WTC11 (cell line): Measurements from ENCODE around the gene ZNF236. TPM values are rescaled to one million over a fixed set of nuclear protein-coding genes. Genes with fewer than 3 reads are reported as not detected.
A peak's percentile ranks its signal among the peaks of the same experiment; 100 is the strongest.

Source experiments
- ATAC-seq: fragments of 200-7000 bp; cut with Tn5 transposase; 2 replicates; pipeline ENCODE4 v1.10.0; 2021; ENCODE audit warnings: mild to moderate bottlenecking, moderate library complexity
- CTCF ChIA-PET: fragments of 300-600 bp; sonication (Branson Sonifier 250); formaldehyde crosslinking; loops from one replicate; lab custom pipeline; 2021; ENCODE audit warnings: antibody characterized with exemption; lab: Charles Lee
- POLR2A ChIA-PET: fragments of 350-600 bp; sonication (Branson Sonifier 250); formaldehyde crosslinking; loops from one replicate; lab custom pipeline; 2021; ENCODE audit warnings: antibody characterized with exemption; lab: Charles Lee
- DNase-seq: peaks from one replicate; pipeline ENCODE4 v3.0.0; 2021; ENCODE audit warnings: low spot score
- H3K27ac Mint-ChIP-seq: 2 replicates; pipeline ENCODE4 v1.8.0; 2021; ENCODE audit warnings: mixed read lengths
- H3K27me3 Mint-ChIP-seq: 2 replicates; pipeline ENCODE4 v1.8.0; 2021; ENCODE audit warnings: low read depth, mild to moderate bottlenecking, moderate library complexity, mixed read lengths
- H3K36me3 Mint-ChIP-seq: 2 replicates; pipeline ENCODE4 v1.8.0; 2021; ENCODE audit warnings: mixed read lengths
- H3K4me1 Mint-ChIP-seq: 2 replicates; pipeline ENCODE4 v1.8.0; 2022; ENCODE audit warnings: mixed read lengths
- H3K4me3 Mint-ChIP-seq: 2 replicates; pipeline ENCODE4 v1.8.0; 2021; ENCODE audit warnings: mild to moderate bottlenecking, moderate library complexity, mixed read lengths
- H3K9me3 Mint-ChIP-seq: 2 replicates; pipeline ENCODE4 v1.8.0; 2021; ENCODE audit warnings: mixed read lengths
- CREB1 ChIP-seq: sonication (generic); formaldehyde crosslinking; IDR thresholded peaks from 2 replicates; pipeline ENCODE4 v1.8.0; 2023; ENCODE audit warnings: mild to moderate bottlenecking, missing genetic modification reagents
- CREM ChIP-seq: sonication (generic); formaldehyde crosslinking; IDR thresholded peaks from 2 replicates; pipeline ENCODE4 v1.8.1; 2022; ENCODE audit warnings: mild to moderate bottlenecking, missing genetic modification reagents, moderate library complexity
- FOXK1 ChIP-seq: sonication (generic); formaldehyde crosslinking; IDR thresholded peaks from 2 replicates; pipeline ENCODE4 v1.8.0; 2022; ENCODE audit warnings: mild to moderate bottlenecking, moderate library complexity, missing genetic modification reagents
- GRHL2 ChIP-seq: fragments of 250-450 bp; sonication (Bioruptor Pico); IDR thresholded peaks from 2 replicates; pipeline ENCODE4 v1.8.0; 2022; ENCODE audit warnings: mild to moderate bottlenecking, moderate library complexity; ENCODE audit not compliant: insufficient replicate concordance, severe bottlenecking
- IRF2 ChIP-seq: sonication (generic); formaldehyde crosslinking; IDR thresholded peaks from 2 replicates; pipeline ENCODE4 v1.8.0; 2022; ENCODE audit warnings: low read depth, missing genetic modification reagents, borderline replicate concordance
- KAT7 ChIP-seq: sonication (generic); formaldehyde crosslinking; IDR thresholded peaks from 2 replicates; pipeline ENCODE4 v1.8.1; 2023; ENCODE audit warnings: missing genetic modification reagents, mild to moderate bottlenecking, borderline replicate concordance
- NFATC4 ChIP-seq: fragments of 250-450 bp; sonication (Bioruptor Pico); IDR thresholded peaks from 2 replicates; pipeline ENCODE4 v1.9.0; 2021; ENCODE audit warnings: mild to moderate bottlenecking
- NFYB ChIP-seq: sonication (generic); formaldehyde crosslinking; conservative IDR thresholded peaks from 2 replicates; pipeline ENCODE4 v1.8.0; 2022; ENCODE audit warnings: low read depth, missing genetic modification reagents
- NR1H2 ChIP-seq: sonication (generic); formaldehyde crosslinking; IDR thresholded peaks from 2 replicates; pipeline ENCODE4 v1.9.0; 2021; ENCODE audit warnings: mild to moderate bottlenecking, moderate library complexity, missing genetic modification reagents
- OVOL2 ChIP-seq: fragments of 250-450 bp; sonication (Bioruptor Pico); IDR thresholded peaks from 2 replicates; pipeline ENCODE4 v1.9.0; 2021; ENCODE audit warnings: mild to moderate bottlenecking, borderline replicate concordance
- RELA ChIP-seq: sonication (generic); formaldehyde crosslinking; IDR thresholded peaks from 2 replicates; pipeline ENCODE4 v1.8.1; 2022; ENCODE audit warnings: missing genetic modification reagents, mild to moderate bottlenecking, borderline replicate concordance
- TCF7 ChIP-seq: sonication (generic); formaldehyde crosslinking; IDR thresholded peaks from 2 replicates; pipeline ENCODE4 v1.8.0; 2022; ENCODE audit warnings: mild to moderate bottlenecking, low read depth, missing genetic modification reagents, moderate library complexity
- TEAD4 ChIP-seq: sonication (generic); formaldehyde crosslinking; IDR thresholded peaks from 2 replicates; pipeline ENCODE4 v1.8.0; 2022; ENCODE audit warnings: mild to moderate bottlenecking, missing genetic modification reagents
- TP53 ChIP-seq: sonication (generic); formaldehyde crosslinking; IDR thresholded peaks from 2 replicates; pipeline ENCODE4 v1.8.1; 2023; ENCODE audit warnings: mild to moderate bottlenecking, missing genetic modification reagents
- total RNA-seq: library from RNA; stranded (reverse); gene quantifications from 3 replicates; pipeline ENCODE4 v1.2.3, GENCODE V29; 2021
- TF ChIP-seq, protein P1 (sequence below): fragments of 200-600 bp; IDR thresholded peaks from 2 replicates; pipeline ENCODE4 v1.8.0; 2022; ENCODE audit warnings: antibody characterized with exemption
- TF ChIP-seq, protein P2 (sequence below): sonication (generic); formaldehyde crosslinking; IDR thresholded peaks from 2 replicates; pipeline ENCODE4 v1.8.0; 2023; ENCODE audit warnings: missing genetic modification reagents, mild to moderate bottlenecking, borderline replicate concordance
- TF ChIP-seq, protein P3 (sequence below): sonication (generic); formaldehyde crosslinking; IDR thresholded peaks from 2 replicates; pipeline ENCODE4 v1.8.1; 2022; ENCODE audit warnings: mild to moderate bottlenecking, moderate library complexity, missing genetic modification reagents
- TF ChIP-seq, protein P4 (sequence below): sonication (generic); formaldehyde crosslinking; IDR thresholded peaks from 2 replicates; pipeline ENCODE4 v1.8.1; 2022; ENCODE audit warnings: mild to moderate bottlenecking, missing genetic modification reagents, moderate library complexity, borderline replicate concordance
- TF ChIP-seq, protein P5 (sequence below): sonication (generic); formaldehyde crosslinking; IDR thresholded peaks from 2 replicates; pipeline ENCODE4 v1.8.0; 2022; ENCODE audit warnings: mild to moderate bottlenecking, missing genetic modification reagents
- TF ChIP-seq, protein P6 (sequence below): fragments of 250-450 bp; sonication (Bioruptor Pico); IDR thresholded peaks from 2 replicates; pipeline ENCODE4 v1.8.0; 2021; ENCODE audit warnings: mild to moderate bottlenecking

Gene ZNF236
- total RNA-seq, 1 experiment from 2014 or later: 19.9 TPM

DNA sequence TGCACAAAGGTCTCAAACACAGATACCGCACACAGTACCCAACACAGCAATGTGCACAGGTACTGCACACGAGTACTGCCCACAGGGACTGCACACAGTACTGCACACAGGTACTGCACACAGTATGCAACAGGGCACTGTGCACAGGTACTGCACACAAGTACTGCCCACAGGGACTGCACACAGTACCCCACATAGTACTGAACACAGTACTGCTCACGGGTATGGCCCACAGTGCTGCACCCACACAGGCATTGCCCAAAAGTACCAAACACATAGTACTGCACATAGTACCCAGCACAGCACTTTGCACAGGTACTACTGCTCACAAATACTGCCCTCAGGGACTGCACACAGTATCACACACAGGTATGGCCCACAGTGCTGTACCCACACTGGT, 73.1 kb downstream of the ZNF236 start:
- H3K4me3 Mint-ChIP-seq: no peak overlapping the region
- H3K27me3 Mint-ChIP-seq: no peaks in the 10 kb centered on the region
- H3K27ac Mint-ChIP-seq: no peak overlapping the region
- peaks cover 67% of the 10 kb centered on the region for H3K36me3 Mint-ChIP-seq
- ATAC-seq (no peak), DNase-seq (no peak)
- CTCF ChIA-PET: no interaction called here
- no peaks in the 10 kb centered on the region for H3K4me1 Mint-ChIP-seq
- H3K9me3 Mint-ChIP-seq: peaks cover 17% of the 10 kb centered on the region
- POLR2A ChIA-PET: no interaction called here
- TF ChIP-seq OVOL2 (CRISPR knock-in tag) (no peak), NFATC4 (CRISPR knock-in tag) (no peak)
- TF ChIP-seq, all 79 proteins: peak for 0

DNA sequence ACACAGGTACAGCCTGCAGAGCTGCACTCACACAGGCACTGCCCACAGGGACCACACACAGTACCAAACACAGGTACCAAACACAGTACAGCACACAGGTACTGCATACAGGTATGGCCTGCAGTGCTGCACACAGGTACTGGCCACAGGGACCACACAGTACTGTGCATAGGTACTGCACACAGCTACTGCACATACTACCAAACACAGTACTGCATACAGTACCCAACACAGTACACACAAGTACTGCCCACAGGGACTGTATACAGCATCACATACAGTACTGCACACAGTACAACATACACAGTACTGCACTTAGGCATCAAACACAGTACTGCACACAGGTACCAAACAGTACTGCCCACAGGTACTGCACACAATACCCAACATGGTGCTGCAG, 74.3 kb downstream of the ZNF236 start:
- POLR2A ChIA-PET: no interaction called here
- TF ChIP-seq, protein P1, sequence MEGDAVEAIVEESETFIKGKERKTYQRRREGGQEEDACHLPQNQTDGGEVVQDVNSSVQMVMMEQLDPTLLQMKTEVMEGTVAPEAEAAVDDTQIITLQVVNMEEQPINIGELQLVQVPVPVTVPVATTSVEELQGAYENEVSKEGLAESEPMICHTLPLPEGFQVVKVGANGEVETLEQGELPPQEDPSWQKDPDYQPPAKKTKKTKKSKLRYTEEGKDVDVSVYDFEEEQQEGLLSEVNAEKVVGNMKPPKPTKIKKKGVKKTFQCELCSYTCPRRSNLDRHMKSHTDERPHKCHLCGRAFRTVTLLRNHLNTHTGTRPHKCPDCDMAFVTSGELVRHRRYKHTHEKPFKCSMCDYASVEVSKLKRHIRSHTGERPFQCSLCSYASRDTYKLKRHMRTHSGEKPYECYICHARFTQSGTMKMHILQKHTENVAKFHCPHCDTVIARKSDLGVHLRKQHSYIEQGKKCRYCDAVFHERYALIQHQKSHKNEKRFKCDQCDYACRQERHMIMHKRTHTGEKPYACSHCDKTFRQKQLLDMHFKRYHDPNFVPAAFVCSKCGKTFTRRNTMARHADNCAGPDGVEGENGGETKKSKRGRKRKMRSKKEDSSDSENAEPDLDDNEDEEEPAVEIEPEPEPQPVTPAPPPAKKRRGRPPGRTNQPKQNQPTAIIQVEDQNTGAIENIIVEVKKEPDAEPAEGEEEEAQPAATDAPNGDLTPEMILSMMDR: no peak
- TF ChIP-seq TCF7 (CRISPR knock-in tag) (peak; percentile 38; the same call in 1 of the 2 replicates), CREB1 (no peak), IRF2 (no peak), NFYB (no peak), NR1H2 (CRISPR knock-in tag) (no peak)
- TF ChIP-seq, protein P2, sequence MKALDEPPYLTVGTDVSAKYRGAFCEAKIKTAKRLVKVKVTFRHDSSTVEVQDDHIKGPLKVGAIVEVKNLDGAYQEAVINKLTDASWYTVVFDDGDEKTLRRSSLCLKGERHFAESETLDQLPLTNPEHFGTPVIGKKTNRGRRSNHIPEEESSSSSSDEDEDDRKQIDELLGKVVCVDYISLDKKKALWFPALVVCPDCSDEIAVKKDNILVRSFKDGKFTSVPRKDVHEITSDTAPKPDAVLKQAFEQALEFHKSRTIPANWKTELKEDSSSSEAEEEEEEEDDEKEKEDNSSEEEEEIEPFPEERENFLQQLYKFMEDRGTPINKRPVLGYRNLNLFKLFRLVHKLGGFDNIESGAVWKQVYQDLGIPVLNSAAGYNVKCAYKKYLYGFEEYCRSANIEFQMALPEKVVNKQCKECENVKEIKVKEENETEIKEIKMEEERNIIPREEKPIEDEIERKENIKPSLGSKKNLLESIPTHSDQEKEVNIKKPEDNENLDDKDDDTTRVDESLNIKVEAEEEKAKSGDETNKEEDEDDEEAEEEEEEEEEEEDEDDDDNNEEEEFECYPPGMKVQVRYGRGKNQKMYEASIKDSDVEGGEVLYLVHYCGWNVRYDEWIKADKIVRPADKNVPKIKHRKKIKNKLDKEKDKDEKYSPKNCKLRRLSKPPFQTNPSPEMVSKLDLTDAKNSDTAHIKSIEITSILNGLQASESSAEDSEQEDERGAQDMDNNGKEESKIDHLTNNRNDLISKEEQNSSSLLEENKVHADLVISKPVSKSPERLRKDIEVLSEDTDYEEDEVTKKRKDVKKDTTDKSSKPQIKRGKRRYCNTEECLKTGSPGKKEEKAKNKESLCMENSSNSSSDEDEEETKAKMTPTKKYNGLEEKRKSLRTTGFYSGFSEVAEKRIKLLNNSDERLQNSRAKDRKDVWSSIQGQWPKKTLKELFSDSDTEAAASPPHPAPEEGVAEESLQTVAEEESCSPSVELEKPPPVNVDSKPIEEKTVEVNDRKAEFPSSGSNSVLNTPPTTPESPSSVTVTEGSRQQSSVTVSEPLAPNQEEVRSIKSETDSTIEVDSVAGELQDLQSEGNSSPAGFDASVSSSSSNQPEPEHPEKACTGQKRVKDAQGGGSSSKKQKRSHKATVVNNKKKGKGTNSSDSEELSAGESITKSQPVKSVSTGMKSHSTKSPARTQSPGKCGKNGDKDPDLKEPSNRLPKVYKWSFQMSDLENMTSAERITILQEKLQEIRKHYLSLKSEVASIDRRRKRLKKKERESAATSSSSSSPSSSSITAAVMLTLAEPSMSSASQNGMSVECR: no peak
- TF ChIP-seq, all 79 proteins: peak for 1
- Mint-ChIP-seq H3K9me3 (peaks cover 17% of the 10 kb centered on the region), H3K36me3 (peaks cover 59% of the 10 kb centered on the region), H3K4me3 (no peak overlapping the region), H3K4me1 (no peaks in the 10 kb centered on the region), H3K27ac (no peak overlapping the region), H3K27me3 (no peaks in the 10 kb centered on the region)
- DNase-seq (no peak), ATAC-seq (no peak)
- CTCF ChIA-PET: no interaction called here

DNA sequence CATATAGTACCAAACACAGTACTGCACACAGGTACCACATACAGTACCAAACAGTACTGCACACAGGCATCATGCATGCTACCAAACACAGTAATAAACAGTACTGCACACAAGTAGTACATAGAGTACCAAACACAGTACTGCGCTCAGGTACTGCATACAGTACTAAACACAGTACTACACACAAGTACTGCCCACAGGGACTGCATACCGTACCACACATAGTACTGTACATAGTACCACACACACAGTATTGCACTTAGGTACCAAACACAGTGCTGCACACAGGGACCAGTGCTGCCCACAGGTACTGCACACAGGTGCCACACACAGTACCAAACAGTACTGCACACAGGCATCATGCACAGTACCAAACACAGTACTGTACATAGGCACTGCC, 74.9 kb downstream of the ZNF236 start:
- ATAC-seq (no peak), DNase-seq (no peak)
- no peaks in the 10 kb centered on the region for H3K4me1 Mint-ChIP-seq
- no peak overlapping the region for H3K27ac Mint-ChIP-seq
- H3K4me3 Mint-ChIP-seq: no peak overlapping the region
- H3K36me3 Mint-ChIP-seq: peaks cover 56% of the 10 kb centered on the region
- H3K27me3 Mint-ChIP-seq: no peaks in the 10 kb centered on the region
- ChIA-PET POLR2A (no interaction called here), CTCF (interaction anchor here (1.1 kb wide), 1 partner anchor 26 kb away, joined by 4 read pairs; no protein-coding TSS in a partner anchor)
- no peak for TF ChIP-seq RELA (CRISPR knock-in tag)
- no peak for TF ChIP-seq KAT7 (CRISPR knock-in tag)
- TF ChIP-seq, protein P3, sequence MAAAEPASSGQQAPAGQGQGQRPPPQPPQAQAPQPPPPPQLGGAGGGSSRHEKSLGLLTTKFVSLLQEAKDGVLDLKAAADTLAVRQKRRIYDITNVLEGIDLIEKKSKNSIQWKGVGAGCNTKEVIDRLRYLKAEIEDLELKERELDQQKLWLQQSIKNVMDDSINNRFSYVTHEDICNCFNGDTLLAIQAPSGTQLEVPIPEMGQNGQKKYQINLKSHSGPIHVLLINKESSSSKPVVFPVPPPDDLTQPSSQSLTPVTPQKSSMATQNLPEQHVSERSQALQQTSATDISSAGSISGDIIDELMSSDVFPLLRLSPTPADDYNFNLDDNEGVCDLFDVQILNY: no peak
- no peak for TF ChIP-seq CREM (CRISPR knock-in tag)
- no peak for TF ChIP-seq TEAD4 (CRISPR knock-in tag)
- H3K9me3 Mint-ChIP-seq: peaks cover 15% of the 10 kb centered on the region

DNA sequence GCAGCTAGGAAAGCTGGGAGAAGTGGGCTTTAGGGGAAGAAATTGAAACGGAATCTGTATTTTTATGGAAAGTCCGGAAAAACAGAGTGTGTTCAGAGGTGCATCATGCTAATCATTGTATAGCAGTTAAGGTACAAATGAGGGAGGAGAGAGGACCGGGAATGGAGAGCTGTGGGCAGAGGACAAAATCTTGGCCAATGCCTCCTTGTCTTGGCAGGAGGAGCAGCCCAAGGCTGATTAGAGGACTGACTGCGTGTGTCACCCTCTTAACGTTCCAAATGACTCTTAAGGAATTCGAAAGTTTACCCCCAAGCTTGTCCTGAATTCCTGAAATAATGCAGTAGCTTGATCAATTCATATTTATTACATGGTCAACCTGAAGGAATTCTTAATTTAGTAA, 81.0 kb downstream of the ZNF236 start:
- H3K4me1 Mint-ChIP-seq: no peaks in the 10 kb centered on the region
- DNase-seq: no peak
- no peaks in the 10 kb centered on the region for H3K9me3 Mint-ChIP-seq
- ATAC-seq: no peak
- H3K27me3 Mint-ChIP-seq: no peaks in the 10 kb centered on the region
- no peak overlapping the region for H3K4me3 Mint-ChIP-seq
- H3K27ac Mint-ChIP-seq: peak overlapping the region; percentile 42; the same call in 1 of the 2 replicates
- H3K36me3 Mint-ChIP-seq: peaks cover 23% of the 10 kb centered on the region
- POLR2A ChIA-PET: no interaction called here
- CTCF ChIA-PET: interaction anchor here (1.0 kb wide), 1 partner anchor 29 kb away, joined by 3 read pairs; no protein-coding TSS in a partner anchor
- TF ChIP-seq, protein P4, sequence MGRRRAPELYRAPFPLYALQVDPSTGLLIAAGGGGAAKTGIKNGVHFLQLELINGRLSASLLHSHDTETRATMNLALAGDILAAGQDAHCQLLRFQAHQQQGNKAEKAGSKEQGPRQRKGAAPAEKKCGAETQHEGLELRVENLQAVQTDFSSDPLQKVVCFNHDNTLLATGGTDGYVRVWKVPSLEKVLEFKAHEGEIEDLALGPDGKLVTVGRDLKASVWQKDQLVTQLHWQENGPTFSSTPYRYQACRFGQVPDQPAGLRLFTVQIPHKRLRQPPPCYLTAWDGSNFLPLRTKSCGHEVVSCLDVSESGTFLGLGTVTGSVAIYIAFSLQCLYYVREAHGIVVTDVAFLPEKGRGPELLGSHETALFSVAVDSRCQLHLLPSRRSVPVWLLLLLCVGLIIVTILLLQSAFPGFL (CRISPR knock-in tag): no peak
- TF ChIP-seq, protein P5, sequence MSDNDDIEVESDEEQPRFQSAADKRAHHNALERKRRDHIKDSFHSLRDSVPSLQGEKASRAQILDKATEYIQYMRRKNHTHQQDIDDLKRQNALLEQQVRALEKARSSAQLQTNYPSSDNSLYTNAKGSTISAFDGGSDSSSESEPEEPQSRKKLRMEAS (CRISPR knock-in tag): no peak
- no peak for TF ChIP-seq TEAD4 (CRISPR knock-in tag)
- TF ChIP-seq GRHL2 (CRISPR knock-in tag): no peak
- no peak for TF ChIP-seq TP53
- TF ChIP-seq, protein P6, sequence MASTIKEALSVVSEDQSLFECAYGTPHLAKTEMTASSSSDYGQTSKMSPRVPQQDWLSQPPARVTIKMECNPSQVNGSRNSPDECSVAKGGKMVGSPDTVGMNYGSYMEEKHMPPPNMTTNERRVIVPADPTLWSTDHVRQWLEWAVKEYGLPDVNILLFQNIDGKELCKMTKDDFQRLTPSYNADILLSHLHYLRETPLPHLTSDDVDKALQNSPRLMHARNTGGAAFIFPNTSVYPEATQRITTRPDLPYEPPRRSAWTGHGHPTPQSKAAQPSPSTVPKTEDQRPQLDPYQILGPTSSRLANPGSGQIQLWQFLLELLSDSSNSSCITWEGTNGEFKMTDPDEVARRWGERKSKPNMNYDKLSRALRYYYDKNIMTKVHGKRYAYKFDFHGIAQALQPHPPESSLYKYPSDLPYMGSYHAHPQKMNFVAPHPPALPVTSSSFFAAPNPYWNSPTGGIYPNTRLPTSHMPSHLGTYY (CRISPR knock-in tag): no peak
- TF ChIP-seq FOXK1: no peak
- no peak for TF ChIP-seq OVOL2 (CRISPR knock-in tag)
